Measurements from ENCODE around the gene FN1. TPM values are rescaled to one million over a fixed set of nuclear protein-coding genes. Genes with fewer than 3 reads are reported as not detected.
"Not testable (repeated sequence)": the region's sequence is repeated elsewhere in the genome, so short reads cannot be mapped to it uniquely, and the experiment has no call there.

The FN1 gene
- total RNA-seq, 6 experiments from 2014 or later = 938 to 2,279 (median 1,324) TPM

DNA sequence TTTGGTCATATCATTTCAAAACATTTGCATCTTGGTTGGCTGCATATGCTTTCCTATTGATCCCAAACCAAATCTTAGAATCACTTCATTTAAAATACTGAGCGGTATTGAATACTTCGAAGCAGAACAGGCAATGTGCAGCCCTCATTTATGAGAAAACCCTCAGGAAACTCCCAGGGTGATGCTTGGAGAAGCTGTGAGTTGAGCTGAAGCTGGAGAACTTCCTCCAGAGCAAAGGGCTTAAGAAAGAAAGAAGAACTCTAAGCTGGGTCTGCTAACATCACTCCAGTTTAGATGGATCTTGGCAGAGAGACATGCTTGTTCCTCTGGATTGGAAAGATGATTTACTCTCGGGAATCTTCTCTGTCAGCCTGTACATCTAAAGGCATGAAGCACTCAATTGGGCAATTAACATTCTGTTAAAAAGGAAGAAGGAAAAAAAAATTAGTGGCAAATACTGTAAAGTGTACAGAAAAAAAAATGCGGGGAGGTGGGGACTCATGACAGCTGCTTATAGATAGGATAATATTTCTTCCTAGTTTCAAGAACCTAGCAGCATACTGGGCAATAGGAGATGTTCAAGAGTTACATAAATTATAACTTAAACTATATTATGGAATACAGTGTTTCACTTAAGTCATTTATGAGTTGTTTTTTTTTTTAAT lies 74.5 kb downstream of the FN1 start:
- 92% methylated on average over 4 of the region's 4 CpGs for WGBS (ENCODE audit: insufficient coverage, low coverage, low lambda C conversion rate, missing lambda C conversion rate)
- intact Hi-C loops (cut with DNase I) = loop anchor here in 1 of 2 donors (5.0 kb wide), 1 partner anchor 46 kb away; no protein-coding TSS in a partner anchor
- no peak overlapping the region for H3K4me3 ChIP-seq
- H3K27me3 ChIP-seq = no peaks in the 10 kb centered on the region
- H3K4me1 ChIP-seq = no peaks in the 10 kb centered on the region
- TF ChIP-seq POLR2A (IDR thresholded peaks at IDR 0.05) (no peak), CTCF (IDR thresholded peaks at IDR 0.05) (no peak)
- ATAC-seq = no peak
- no peaks in the 10 kb centered on the region for H3K9me3 ChIP-seq
- H3K27ac ChIP-seq = no peak overlapping the region
- peaks cover 4 to 62% (median 34%) of the 10 kb centered on the region in 4 donors for H3K36me3 ChIP-seq
- no peak for DNase-seq

- H3K27me3 ChIP-seq = no peaks in the 10 kb centered on the region
- intact Hi-C loops (cut with DNase I) = loop anchor here in 1 of 2 donors (5.0 kb wide), 1 partner anchor 47 kb away; no protein-coding TSS in a partner anchor
- no peak for ATAC-seq
- no peak overlapping the region for H3K27ac ChIP-seq
- no peak for DNase-seq
- no peaks in the 10 kb centered on the region for H3K9me3 ChIP-seq
- H3K36me3 ChIP-seq = peaks cover 4 to 55% (median 31%) of the 10 kb centered on the region in 4 donors
- 97% methylated on average over 2 of the region's 2 CpGs for WGBS (ENCODE audit: insufficient coverage, low coverage, low lambda C conversion rate, missing lambda C conversion rate)
- no peaks in the 10 kb centered on the region for H3K4me1 ChIP-seq
- no peak for TF ChIP-seq POLR2A (IDR thresholded peaks at IDR 0.05)
- no peak for TF ChIP-seq CTCF (IDR thresholded peaks at IDR 0.05)
- H3K4me3 ChIP-seq = no peak overlapping the region
Measured at GRCh38 chr2:215360596-215360995, 75.3 kb downstream of the FN1 start.

DNA sequence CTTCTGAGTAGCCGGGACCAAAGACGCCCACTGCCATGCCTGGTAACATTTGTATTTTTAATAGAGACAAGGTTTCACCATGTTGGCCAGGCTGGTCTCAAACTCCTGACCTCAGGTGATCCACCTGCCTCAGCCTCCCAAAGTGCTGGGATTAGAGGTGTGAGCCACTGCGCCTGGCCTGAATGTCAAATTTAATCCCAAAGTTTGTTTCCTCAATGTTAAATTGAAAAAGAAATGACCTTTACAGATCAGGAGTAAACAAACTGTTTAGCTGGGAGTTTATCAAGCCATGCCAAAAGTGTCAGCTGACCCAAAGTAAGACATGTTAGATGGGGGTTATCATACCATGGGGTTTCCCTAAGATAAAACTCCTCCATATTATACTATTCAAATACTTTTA lies 75.8 kb downstream of the FN1 start:
- WGBS (ENCODE audit: insufficient coverage, low coverage, low lambda C conversion rate, missing lambda C conversion rate) = 93% methylated on average over 2 of the region's 3 CpGs
- intact Hi-C loops (cut with DNase I) = loop anchor here in 1 of 2 donors (5.0 kb wide), 1 partner anchor 47 kb away; no protein-coding TSS in a partner anchor
- H3K9me3 ChIP-seq, H3K4me3 ChIP-seq, DNase-seq, H3K27ac ChIP-seq, H3K27me3 ChIP-seq, H3K4me1 ChIP-seq: not testable (repeated sequence)
- peak in 2 of 4 donors; percentile 9 to 21 for ATAC-seq
- H3K36me3 ChIP-seq = peaks cover 4 to 49% (median 27%) of the 10 kb centered on the region in 4 donors
- TF ChIP-seq POLR2A (IDR thresholded peaks at IDR 0.05) = peak; percentile 10

GRCh38 chr2:215359576-215359922 lies 76.3 kb downstream of the FN1 start:
- WGBS (ENCODE audit: insufficient coverage, low coverage, low lambda C conversion rate, missing lambda C conversion rate) = 100% methylated on average over 1 of the region's 1 CpG
- no peak for TF ChIP-seq POLR2A (IDR thresholded peaks at IDR 0.05)
- TF ChIP-seq CTCF (IDR thresholded peaks at IDR 0.05) = no peak
- Histone ChIP-seq H3K27ac (no peak overlapping the region), H3K4me3 (no peak overlapping the region), H3K9me3 (no peaks in the 10 kb centered on the region), H3K27me3 (no peaks in the 10 kb centered on the region), H3K4me1 (no peaks in the 10 kb centered on the region), H3K36me3 (peaks cover 4 to 44% (median 24%) of the 10 kb centered on the region in 4 donors)
- no peak for DNase-seq
- ATAC-seq = no peak
- intact Hi-C loops (cut with DNase I) = no loop called here

DNA sequence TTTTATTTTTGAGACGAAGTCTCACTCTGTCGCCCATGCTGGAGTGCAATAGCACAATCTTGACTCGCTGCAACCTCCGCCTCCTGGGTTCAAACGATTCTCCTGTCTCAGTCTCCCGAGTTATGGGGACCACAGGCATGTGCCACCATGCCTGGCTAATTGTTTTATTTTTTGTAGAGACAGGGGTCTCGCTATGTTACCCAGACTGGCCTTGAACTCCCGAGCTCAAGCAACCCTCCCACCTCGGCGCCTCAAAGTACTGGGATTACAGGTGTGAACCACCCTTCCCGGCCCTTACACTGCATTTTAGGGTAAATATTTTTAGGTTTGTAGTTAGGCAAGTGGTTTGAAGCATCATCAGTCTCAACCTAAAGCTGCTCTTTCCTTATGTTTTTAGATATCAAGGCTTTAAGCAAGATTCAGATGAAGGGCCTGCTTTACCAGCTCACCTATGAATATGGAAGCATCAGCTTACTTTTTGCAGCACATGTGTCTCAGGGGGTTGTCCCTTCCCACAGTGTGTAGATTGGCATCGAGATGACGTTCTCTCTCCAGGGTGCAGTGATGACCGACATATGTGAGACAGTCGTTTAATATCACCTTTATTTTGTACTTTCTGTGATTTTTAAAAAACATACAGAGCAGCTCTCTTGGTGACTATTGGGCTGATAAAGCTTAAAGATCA lies 76.8 kb downstream of the FN1 start:
- no peak for TF ChIP-seq POLR2A (IDR thresholded peaks at IDR 0.05)
- Histone ChIP-seq H3K4me1 (no peaks in the 10 kb centered on the region), H3K4me3 (no peak overlapping the region), H3K36me3 (peaks cover 2 to 39% (median 22%) of the 10 kb centered on the region in 4 donors), H3K27me3 (no peaks in the 10 kb centered on the region), H3K9me3 (no peaks in the 10 kb centered on the region), H3K27ac (no peak overlapping the region)
- DNase-seq (no peak), ATAC-seq (peak in 1 of 4 donors; percentile 33)
- intact Hi-C loops (cut with DNase I) = no loop called here
- 66% methylated on average over 15 of the region's 15 CpGs for WGBS (ENCODE audit: insufficient coverage, low coverage, low lambda C conversion rate, missing lambda C conversion rate)
